K562 (cell line): ENCODE results near the gene LY6G5B. TPM values are rescaled to one million over a fixed set of nuclear protein-coding genes. Genes with fewer than 3 reads are reported as not detected.

Source experiments
- BMI1 ChIP-seq: fragments of 150-350 bp; IDR thresholded peaks from 2 replicates; pipeline ENCODE4 v1.6.1; 2014; ENCODE audit warnings: low read length
- BRCA1 ChIP-seq, 2 experiments: fragments of 450-650 bp in 1 of 2; sonication (generic) in 1 of 2; formaldehyde crosslinking in 1 of 2; IDR thresholded peaks; 2 replicates each; pipeline versions ENCODE4 v1.5.0 to v1.6.1; 2017 to 2020; ENCODE audit warnings: mild to moderate bottlenecking in 1 of 2, missing genetic modification reagents in 1 of 2
- CREM ChIP-seq: IDR thresholded peaks from 2 replicates; pipeline ENCODE4 v1.6.1; 2014; ENCODE audit warnings: antibody characterized with exemption, low read depth
- FOXK2 ChIP-seq, 2 experiments: fragments of 450-650 bp; IDR thresholded peaks in 1 of 2; conservative IDR thresholded peaks in 1 of 2; 2 replicates each; pipeline ENCODE4 v1.6.1; 2016; ENCODE audit warnings: low read depth in 2 of 2, mild to moderate bottlenecking in 1 of 2
- IRF2 ChIP-seq: sonication (generic); formaldehyde crosslinking; IDR thresholded peaks from 2 replicates; pipeline ENCODE4 v1.8.1; 2022; ENCODE audit warnings: mild to moderate bottlenecking, missing genetic modification reagents
- KAT7 ChIP-seq: sonication (generic); formaldehyde crosslinking; IDR thresholded peaks from 2 replicates; pipeline ENCODE4 v1.8.0; 2022; ENCODE audit warnings: missing genetic modification reagents, mild to moderate bottlenecking, borderline replicate concordance
- MIER1 ChIP-seq: fragments of 450-650 bp; IDR thresholded peaks from 2 replicates; pipeline ENCODE4 v1.6.1; 2016; ENCODE audit warnings: antibody characterized with exemption, mild to moderate bottlenecking, low read depth
- NFIC ChIP-seq: fragments of 450-650 bp; IDR thresholded peaks from 2 replicates; pipeline ENCODE4 v1.6.1; 2017; ENCODE audit warnings: mild to moderate bottlenecking, inconsistent platforms
- OTX1 ChIP-seq: fragments of 450-650 bp; formaldehyde crosslinking; IDR thresholded peaks from 2 replicates; pipeline ENCODE4 v1.4.0; 2022; ENCODE audit warnings: mild to moderate bottlenecking
- RCOR1 ChIP-seq, 2 experiments: IDR thresholded peaks; 2 replicates each; pipeline ENCODE4 v1.6.1; 2012; ENCODE audit warnings: low read depth in 2 of 2, low read length in 2 of 2, borderline replicate concordance in 1 of 2, improper control_type of control experiment in 1 of 2
- SIN3A ChIP-seq, 2 experiments: fragments of 150-350 bp in 1 of 2; IDR thresholded peaks; 2 replicates each; pipeline ENCODE4 v1.6.1; 2011 to 2016; ENCODE audit warnings: borderline replicate concordance in 2 of 2, low read depth in 2 of 2, low read length in 2 of 2, mild to moderate bottlenecking in 2 of 2, moderate library complexity in 2 of 2; ENCODE audit not compliant: control insufficient read depth in 1 of 2
- TEAD1 ChIP-seq, 2 experiments: fragments of 450-650 bp in 1 of 2; sonication (generic) in 1 of 2; formaldehyde crosslinking; IDR thresholded peaks; 2 replicates each; pipeline versions ENCODE4 v1.4.0 to v1.8.0; 2020 to 2022; ENCODE audit warnings: mild to moderate bottlenecking in 2 of 2, missing genetic modification reagents in 1 of 2
- WHSC1 ChIP-seq: IDR thresholded peaks from one replicate; pipeline ENCODE4 v1.6.1; 2012; ENCODE audit warnings: low read length, control low read depth, inconsistent platforms
- ZZZ3 ChIP-seq: fragments of 450-650 bp; IDR thresholded peaks from 2 replicates; pipeline ENCODE4 v1.6.1; 2016; ENCODE audit warnings: antibody characterized with exemption, mild to moderate bottlenecking, moderate library complexity
- polyA plus RNA-seq, 8 experiments: library from polyadenylated mRNA; depleted of rRNA in 4 of 8; stranded (reverse) in 5 of 8; unstranded in 3 of 8; fragments of >200 nt; fragmentation: Nextera tagmentation in 2 of 8; fragmentation: Illumina TruSeq in 1 of 8; extraction: Ambion mirVana in 2 of 8; extraction: Trizol in 1 of 8; gene quantifications; 2 replicates each; pipeline versions ENCODE4 v1.2.1 to v1.2.3, GENCODE V29; 2011 to 2014; ENCODE audit warnings: inconsistent platforms in 1 of 8, missing spikeins in 1 of 8
- total RNA-seq, 7 experiments: library from RNA; depleted of rRNA in 6 of 7; stranded (reverse); fragments of >200 nt in 6 of 7; fragmentation: Illumina TruSeq in 2 of 7; extraction: Trizol in 2 of 7; gene quantifications; 2 replicates each; pipeline versions ENCODE4 v1.2.1 to v1.2.3, GENCODE V29; 2011 to 2021; ENCODE audit warnings: low replicate concordance in 1 of 7
- TF ChIP-seq, protein P1 (sequence below): sonication (generic); formaldehyde crosslinking; IDR thresholded peaks from 2 replicates; pipeline ENCODE4 v1.8.0; 2022; ENCODE audit warnings: mild to moderate bottlenecking, low read depth, missing genetic modification reagents
- TF ChIP-seq, protein P2 (sequence below): sonication (generic); formaldehyde crosslinking; IDR thresholded peaks from 2 replicates; pipeline ENCODE4 v1.8.0; 2022; ENCODE audit warnings: mild to moderate bottlenecking, missing genetic modification reagents
- TF ChIP-seq, protein P3 (sequence below): fragments of 450-650 bp; formaldehyde crosslinking; IDR thresholded peaks from 2 replicates; pipeline ENCODE4 v1.4.0; 2022; ENCODE audit warnings: missing genetic modification characterization
- TF ChIP-seq, protein P4 (sequence below): sonication (generic); formaldehyde crosslinking; IDR thresholded peaks from 2 replicates; pipeline ENCODE4 v1.8.0; 2022; ENCODE audit warnings: missing genetic modification reagents, mild to moderate bottlenecking, moderate library complexity, borderline replicate concordance
- TF ChIP-seq, protein P5 (sequence below): fragments of 450-650 bp; formaldehyde crosslinking; conservative IDR thresholded peaks from 2 replicates; pipeline ENCODE4 v1.4.0; 2022; ENCODE audit warnings: mild to moderate bottlenecking, missing genetic modification characterization

The LY6G5B gene
- total and polyA plus RNA-seq, 9 of the 15 experiments (the other 6 are each of a cell fraction or from before 2014, with no cell fraction given), result 6.0 to 27.0 (median 7.5) TPM

DNA sequence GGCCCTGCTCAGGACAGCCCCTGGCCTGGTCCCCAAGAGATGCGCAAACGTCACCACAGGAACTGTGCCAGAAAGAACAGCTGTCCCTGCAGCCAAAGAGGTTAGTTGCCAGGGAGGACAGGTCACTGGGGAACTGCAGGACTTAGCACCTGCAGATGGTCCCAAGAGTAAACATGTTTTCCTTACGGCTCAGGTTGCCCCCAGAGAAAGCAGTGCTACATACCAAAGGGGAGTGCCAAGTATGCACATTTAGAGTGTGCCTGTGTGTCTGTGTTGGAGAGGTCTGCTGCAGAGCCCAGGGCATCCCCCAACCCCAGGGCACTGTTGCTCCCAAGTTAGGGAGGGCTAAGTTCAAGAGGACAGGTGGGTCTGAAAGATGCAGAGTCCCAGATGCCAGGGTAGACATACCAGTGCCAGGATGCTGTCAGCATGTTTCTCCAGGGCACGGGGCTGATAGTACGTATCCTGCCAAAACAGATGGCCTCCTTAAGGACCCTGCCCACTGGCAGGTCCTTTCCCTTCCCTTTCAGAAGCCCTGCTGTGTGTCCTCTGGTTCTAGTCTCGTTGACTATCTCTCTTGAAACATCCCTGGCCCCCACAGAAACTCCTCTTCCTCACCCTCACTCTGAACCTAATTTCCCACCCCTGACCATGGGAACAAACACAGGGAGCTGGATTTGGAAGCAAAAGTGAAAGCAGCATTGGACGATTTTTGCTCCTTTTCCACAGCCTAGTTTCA is 32.1 kb downstream of the LY6G5B start (continued):
- TF ChIP-seq KAT7 (CRISPR knock-in tag) (0 out of 2 replicates have a peak, but pooled peaks have one; percentile 67), FOXK2 (conservative IDR thresholded peaks at IDR 0.05 in 1 of 2, IDR thresholded peaks at IDR 0.05 in 1 of 2; ENCODE audit: low read depth in 2 of 2) (0 out of 4 replicates have a peak, but pooled peaks of 1 of the 2 experiments have one; percentile 11), TEAD1 (CRISPR knock-in tag; IDR thresholded peaks at IDR 0.05) (peak in 1 of 2 experiments; percentile 66; a peak in 1 of 4 replicates), ZZZ3 (no peak), CREM (peak; percentile 45; the same call in 1 of the 2 replicates), BRCA1 (IDR thresholded peaks at IDR 0.05) (no peak), BRCA1 (CRISPR knock-in tag; IDR thresholded peaks at IDR 0.05) (no peak), BMI1 (0 out of 2 replicates have a peak, but pooled peaks have one; percentile 45), IRF2 (CRISPR knock-in tag) (0 out of 2 replicates have a peak, but pooled peaks have one; percentile 29), NFIC (peak; percentile 69), WHSC1 (peak; percentile 64), OTX1 (CRISPR knock-in tag) (0 out of 2 replicates have a peak, but pooled peaks have one; percentile 53), MIER1 (0 out of 2 replicates have a peak, but pooled peaks have one; percentile 52), SIN3A (IDR thresholded peaks at IDR 0.05; ENCODE audit: borderline replicate concordance in 2 of 2, control insufficient read depth in 1 of 2, low read depth in 2 of 2, low read length in 2 of 2) (peak in 1 of 2 experiments; percentile 41; a peak in 1 of 4 replicates), RCOR1 (IDR thresholded peaks at IDR 0.05; ENCODE audit: borderline replicate concordance in 1 of 2, low read depth in 2 of 2, low read length in 2 of 2) (no peak)
- TF ChIP-seq, protein P1, sequence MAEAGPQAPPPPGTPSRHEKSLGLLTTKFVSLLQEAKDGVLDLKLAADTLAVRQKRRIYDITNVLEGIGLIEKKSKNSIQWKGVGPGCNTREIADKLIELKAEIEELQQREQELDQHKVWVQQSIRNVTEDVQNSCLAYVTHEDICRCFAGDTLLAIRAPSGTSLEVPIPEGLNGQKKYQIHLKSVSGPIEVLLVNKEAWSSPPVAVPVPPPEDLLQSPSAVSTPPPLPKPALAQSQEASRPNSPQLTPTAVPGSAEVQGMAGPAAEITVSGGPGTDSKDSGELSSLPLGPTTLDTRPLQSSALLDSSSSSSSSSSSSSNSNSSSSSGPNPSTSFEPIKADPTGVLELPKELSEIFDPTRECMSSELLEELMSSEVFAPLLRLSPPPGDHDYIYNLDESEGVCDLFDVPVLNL (CRISPR knock-in tag), result peak; percentile 64; the same call in 1 of the 2 replicates
- TF ChIP-seq, protein P2, sequence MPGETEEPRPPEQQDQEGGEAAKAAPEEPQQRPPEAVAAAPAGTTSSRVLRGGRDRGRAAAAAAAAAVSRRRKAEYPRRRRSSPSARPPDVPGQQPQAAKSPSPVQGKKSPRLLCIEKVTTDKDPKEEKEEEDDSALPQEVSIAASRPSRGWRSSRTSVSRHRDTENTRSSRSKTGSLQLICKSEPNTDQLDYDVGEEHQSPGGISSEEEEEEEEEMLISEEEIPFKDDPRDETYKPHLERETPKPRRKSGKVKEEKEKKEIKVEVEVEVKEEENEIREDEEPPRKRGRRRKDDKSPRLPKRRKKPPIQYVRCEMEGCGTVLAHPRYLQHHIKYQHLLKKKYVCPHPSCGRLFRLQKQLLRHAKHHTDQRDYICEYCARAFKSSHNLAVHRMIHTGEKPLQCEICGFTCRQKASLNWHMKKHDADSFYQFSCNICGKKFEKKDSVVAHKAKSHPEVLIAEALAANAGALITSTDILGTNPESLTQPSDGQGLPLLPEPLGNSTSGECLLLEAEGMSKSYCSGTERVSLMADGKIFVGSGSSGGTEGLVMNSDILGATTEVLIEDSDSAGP (CRISPR knock-in tag), result peak; percentile 58; the same call in 1 of the 2 replicates
- TF ChIP-seq, protein P3, sequence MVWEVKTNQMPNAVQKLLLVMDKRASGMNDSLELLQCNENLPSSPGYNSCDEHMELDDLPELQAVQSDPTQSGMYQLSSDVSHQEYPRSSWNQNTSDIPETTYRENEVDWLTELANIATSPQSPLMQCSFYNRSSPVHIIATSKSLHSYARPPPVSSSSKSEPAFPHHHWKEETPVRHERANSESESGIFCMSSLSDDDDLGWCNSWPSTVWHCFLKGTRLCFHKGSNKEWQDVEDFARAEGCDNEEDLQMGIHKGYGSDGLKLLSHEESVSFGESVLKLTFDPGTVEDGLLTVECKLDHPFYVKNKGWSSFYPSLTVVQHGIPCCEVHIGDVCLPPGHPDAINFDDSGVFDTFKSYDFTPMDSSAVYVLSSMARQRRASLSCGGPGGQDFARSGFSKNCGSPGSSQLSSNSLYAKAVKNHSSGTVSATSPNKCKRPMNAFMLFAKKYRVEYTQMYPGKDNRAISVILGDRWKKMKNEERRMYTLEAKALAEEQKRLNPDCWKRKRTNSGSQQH (CRISPR knock-in tag), result peak; percentile 10; the same call in 1 of the 2 replicates
- TF ChIP-seq, protein P4, sequence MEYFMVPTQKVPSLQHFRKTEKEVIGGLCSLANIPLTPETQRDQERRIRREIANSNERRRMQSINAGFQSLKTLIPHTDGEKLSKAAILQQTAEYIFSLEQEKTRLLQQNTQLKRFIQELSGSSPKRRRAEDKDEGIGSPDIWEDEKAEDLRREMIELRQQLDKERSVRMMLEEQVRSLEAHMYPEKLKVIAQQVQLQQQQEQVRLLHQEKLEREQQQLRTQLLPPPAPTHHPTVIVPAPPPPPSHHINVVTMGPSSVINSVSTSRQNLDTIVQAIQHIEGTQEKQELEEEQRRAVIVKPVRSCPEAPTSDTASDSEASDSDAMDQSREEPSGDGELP (CRISPR knock-in tag), result peak; percentile 82; the same call in 1 of the 2 replicates
- TF ChIP-seq, protein P5, sequence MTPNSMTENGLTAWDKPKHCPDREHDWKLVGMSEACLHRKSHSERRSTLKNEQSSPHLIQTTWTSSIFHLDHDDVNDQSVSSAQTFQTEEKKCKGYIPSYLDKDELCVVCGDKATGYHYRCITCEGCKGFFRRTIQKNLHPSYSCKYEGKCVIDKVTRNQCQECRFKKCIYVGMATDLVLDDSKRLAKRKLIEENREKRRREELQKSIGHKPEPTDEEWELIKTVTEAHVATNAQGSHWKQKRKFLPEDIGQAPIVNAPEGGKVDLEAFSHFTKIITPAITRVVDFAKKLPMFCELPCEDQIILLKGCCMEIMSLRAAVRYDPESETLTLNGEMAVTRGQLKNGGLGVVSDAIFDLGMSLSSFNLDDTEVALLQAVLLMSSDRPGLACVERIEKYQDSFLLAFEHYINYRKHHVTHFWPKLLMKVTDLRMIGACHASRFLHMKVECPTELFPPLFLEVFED, result no peak; the same call in 1 of the 2 replicates
